CD4-positive, alpha-beta T cell treated with Interleukin-15 for 4 hours (primary cell): ENCODE results near the gene RXRA.

ENCODE experiments used
- DNase-seq: peaks from one replicate; pipeline ENCODE4 v3.0.0-alpha.2; 2020; ENCODE audit warnings: low spot score

RXRA gene

GRCh38 chr9:134434894-134435506 lies 108.7 kb downstream of the RXRA start:
- DNase-seq = no peak

DNA sequence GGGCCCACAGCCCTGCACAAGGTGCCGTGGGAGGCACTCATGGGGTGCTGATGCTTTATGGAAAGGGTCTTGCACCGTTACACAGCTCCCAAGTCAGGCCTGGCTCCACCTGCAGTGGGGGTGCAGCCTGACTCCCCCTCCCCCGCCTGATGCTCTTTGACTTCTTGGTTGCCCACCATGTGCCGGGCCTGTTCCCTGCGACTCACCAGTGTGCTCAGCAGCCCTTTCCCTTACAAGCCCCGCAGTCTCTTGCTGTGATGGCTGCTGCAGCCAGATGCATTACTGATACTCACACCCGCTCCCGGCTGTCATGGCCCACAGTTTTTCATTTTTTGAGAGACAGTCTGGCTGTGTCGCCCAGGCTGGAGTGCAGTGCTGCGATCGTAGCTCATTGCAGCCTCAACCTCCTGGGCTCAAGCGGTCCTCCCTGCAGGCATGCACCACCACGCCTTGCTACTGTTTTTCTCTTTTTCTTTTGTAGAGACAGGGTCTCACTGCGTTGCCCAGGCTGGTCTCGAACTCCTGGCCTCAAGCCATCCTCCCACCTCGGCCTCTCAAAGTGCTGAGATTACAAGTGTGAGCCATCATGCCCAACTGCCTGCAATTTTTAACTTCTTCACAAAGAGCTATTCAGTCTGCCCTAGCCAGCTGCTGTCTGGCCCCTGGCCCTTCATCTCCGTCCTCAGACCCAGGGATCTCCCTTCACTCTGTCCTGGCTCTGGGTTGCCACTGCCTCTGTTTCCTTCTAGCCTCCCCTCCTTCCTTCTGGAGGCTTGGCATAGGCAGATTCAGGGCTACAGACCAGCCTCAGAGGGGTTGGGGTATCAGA lies 109.5 kb downstream of the RXRA start:
- no peak for DNase-seq

DNA sequence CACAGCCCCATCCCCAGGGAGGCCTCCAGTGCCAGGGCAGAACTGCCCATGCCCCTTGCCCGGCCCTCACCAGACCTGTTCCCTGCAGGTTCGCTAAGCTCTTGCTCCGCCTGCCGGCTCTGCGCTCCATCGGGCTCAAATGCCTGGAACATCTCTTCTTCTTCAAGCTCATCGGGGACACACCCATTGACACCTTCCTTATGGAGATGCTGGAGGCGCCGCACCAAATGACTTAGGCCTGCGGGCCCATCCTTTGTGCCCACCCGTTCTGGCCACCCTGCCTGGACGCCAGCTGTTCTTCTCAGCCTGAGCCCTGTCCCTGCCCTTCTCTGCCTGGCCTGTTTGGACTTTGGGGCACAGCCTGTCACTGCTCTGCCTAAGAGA lies 110.1 kb downstream of the RXRA start:
- DNase-seq = no peak

- DNase-seq = no peak
Measured at GRCh38 chr9:134436911-134437310, 110.7 kb downstream of the RXRA start.

DNA sequence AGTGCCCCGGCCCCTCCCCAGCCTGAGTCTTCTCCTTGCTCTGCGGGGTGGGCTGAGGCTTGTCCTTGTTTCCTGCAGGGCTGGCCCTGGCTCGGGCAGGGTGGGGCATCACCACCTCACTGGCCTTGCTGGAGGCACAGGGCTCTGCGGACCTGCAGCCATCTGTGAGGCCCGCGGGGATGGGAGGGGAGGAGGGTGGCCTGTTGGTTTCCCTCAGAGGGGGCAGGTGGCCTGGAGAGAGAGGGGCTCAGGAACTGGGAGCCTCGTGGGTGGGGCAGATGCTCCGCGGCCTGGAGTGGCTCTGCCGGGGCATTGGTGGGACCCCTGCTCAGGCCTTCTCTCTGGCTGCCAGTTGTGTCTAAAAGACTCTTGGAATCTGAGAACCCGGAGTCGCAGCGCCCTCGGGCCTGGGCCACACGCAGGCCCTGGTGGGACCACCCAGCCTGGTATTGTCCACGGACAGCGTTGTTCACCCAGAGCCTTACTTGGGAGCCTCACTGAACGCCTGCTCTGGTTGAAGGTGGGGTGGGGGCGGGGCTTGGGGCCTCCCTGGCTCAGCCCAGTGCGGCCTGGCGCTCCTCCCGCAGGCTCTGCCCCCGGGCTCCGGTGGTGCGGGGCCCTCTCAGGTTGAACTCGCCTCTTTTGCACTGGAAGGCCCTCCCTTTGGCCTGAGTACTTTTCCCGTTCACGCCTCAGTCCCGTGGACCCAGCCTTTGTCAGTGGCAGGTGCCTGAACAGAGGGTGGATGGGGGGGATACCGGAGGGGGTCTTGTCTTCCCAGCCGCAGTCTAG lies 111.3 kb downstream of the RXRA start:
- DNase-seq = no peak

DNA sequence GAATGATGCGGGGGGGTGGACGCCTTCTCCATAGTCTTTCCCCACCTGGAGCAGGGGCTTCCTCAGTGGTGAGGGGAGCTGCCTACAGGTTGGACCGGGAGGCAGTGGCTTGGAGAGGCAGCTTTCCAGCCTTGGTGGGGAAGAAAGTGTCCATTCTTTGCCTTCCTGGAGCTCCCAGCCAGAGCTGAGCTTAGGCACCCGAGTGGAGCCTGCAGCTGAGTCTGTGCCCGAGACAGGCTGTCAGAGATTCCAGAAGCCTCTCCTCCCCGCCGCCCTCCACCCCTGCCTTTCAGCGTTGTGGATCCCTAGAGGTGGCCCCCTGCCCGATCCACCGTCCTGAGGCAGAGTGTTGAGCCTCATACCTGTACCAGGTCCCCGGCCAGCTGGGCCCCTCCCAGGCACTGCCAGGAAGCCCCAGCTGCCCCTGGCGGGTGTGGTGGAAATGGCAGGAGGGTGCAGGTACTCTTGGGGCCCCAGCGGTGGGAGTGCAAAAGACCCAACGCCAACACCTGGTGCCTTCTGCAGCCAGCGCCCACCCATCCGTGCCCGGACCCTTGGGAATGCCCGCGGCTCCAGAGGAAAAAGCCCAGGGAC lies 112.0 kb downstream of the RXRA start:
- DNase-seq = no peak

DNA sequence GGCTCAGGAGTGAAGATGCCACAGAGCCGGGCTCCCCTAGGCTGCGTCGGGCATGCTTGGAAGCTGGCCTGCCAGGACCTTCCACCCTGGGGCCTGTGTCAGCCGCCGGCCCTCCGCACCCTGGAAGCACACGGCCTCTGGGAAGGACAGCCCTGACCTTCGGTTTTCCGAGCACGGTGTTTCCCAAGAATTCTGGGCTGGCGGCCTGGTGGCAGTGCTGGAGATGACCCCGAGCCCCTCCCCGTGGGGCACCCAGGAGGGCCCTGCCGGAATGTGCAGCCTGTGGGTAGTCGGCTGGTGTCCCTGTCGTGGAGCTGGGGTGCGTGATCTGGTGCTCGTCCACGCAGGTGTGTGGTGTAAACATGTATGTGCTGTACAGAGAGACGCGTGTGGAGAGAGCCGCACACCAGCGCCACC lies 113.1 kb downstream of the RXRA start:
- no peak for DNase-seq

DNA sequence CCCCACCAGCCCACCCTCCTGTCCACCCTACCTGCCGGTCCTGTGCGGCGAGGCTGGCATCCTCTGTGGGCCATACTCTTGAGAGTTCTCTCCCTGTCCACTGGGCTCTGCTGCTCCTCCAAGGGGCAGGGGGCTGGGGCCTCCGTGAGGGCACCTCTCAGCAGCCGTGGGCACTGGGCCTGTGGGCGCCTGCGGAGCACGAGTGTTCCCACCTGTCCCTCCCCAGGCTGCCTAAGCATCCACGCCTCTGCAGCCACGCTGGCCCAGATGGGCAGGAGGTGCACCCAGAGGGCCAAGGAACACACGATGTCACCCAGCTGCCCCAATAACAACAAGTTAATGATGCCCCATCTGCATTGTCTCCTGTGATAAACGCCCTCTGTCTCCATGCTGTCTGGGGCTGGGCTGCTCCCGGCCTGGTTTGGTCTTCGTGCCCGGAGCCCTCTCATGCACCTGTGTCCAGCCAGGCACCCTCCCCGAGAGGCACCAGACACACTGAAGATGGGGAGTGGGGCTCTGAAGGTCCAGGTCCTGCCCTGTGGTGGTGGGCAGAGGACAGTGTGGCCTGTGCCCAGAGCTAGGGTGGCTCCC lies 114.5 kb downstream of the RXRA start:
- no peak for DNase-seq

DNA sequence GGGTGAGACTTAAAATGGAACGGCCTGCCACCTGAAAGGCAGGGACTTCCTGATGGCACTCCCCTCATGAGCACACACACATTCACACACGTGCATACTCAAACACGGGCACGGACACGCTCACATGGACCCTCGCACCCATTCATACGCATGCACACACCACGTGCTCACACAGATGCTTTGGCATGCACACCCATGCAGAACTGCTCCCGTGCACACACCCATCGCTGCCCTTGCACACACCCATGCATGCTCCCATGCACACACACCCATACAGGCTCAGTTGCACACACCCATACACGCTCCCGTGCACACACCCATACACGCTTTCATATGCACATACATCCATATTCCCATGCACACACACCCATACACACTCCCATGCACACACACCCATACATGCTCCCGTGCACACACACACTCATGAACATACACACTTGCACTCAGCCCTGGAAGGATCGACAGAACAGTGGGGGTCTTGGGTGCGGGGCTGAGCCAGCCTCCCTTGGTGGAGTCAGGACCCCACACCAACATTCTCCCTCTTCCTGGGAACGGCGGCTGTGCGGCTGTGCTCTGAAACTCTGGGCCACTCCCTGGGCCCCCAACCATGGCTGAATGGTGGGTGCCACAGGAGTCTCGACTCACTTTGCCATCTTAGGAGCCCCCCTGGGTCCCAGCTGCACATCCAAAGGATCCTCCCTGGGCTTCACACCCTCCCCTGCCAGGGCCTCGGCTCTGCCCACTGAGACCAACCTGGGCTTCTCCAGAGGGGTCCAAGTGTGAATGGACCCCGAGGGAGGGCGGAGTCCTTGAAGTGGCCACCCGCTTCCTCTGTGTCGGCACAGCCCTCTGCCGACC lies 115.2 kb downstream of the RXRA start:
- no peak for DNase-seq

- no peak for DNase-seq
Measured at GRCh38 chr9:134442085-134442474, 115.8 kb downstream of the RXRA start.

DNA sequence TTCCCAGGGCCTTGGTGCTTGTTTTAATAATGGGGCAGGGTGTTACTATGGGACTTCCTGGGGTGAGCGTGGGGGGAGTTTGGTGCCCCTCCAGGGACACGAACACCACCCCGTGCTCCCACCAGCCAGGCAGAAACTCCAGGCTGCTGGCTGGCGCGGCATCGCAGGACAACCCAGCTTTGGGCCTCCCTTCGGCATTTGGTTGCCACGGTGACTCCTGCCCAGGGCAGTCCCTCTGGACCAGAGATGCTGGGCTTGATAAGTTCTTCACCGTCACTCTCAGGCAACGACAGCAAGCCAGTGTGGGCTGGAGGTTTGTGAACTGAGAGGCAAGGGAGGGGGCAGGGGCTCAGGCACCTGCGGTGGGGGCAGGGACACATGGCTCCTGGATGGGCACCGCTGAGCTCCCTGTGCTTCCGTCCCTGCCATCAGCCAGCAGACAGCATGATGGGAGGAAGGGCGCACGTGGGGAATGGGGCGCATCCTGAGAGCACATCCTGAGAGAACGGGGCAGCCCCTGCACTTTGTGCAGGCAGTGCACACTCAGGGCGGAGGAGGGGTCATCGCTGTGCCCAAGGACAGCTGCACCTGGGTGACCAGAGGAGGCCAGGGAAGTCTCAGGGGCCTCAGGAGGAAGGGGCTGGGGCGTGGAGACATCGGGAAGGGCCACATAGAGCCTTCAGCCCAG lies 116.4 kb downstream of the RXRA start:
- no peak for DNase-seq

DNA sequence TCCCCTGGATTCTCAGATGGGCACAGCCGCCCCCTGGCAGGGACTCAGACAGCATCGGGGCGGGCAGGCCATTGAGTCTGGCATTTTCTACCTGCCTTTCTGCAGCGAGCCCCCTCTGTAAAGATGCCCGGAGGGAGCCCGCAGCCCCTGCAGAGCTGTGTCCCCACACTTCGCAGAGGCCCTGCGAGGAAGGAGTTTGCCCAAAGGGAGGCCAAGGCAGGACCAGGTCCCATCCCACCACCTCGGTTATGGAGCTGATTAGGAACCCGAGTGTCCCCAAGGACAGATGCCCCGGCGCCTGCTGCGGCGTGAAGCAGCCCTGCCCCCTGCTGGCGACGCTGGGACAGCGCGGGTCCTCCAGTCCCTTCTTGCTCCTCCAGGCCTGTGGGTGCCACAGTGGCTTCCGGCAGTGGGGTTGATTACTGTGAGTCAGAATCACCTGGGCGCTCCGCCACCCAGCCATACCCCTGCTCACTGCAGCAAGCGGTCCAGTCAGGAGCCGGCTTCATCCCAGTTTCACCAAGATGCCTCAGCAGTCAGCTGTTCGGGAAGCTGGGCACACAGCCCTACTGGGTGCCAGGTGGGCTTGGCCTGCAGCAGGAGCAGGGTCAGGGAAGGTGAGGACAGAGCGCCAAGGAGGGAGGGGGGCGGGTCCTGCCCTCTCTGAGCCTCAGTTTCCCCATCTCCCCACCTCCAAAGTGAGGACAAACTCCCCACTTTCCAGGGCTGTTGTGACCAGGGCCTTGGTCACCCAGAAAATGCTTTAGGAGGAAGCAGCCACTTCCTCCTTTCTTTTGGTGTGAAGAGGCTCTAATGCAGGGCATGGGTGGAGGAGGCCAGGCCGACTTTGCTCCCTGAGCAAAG lies 117.2 kb downstream of the RXRA start:
- peak; percentile 92 for DNase-seq

DNA sequence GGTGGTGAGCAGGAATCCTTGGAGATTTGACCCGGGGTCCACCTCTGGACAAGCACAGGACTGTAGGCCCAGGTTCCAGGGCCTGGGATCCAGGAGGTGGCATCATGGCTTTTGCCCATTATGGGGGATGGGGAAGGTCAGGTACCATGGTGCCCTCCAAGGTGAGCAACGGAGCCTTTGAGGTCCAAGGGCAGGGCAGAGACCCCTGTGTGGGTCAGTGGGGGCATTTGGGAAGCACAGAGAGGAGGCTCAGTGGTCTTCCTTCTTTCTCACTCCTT lies 117.7 kb downstream of the RXRA start:
- DNase-seq = no peak

DNA sequence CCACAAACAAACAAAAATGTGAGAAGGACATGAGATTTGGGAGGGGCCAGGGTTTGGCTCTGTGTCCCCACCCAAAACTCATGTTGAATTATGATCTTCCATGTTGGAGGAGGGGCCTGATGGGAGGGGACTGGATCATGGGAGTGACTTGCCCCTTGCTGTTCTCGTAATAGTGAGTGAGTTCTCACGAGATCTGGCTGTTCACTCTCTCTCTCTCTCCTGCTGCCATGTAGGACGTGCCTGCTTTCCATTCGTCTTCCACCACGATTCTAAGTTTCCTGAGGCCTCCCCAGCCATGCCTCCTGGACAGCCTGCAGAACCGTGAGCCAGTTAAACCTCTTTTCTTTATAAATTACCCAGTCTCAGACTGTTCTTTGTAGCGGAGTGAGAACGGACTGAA lies 118.7 kb downstream of the RXRA start:
- DNase-seq = no peak

DNA sequence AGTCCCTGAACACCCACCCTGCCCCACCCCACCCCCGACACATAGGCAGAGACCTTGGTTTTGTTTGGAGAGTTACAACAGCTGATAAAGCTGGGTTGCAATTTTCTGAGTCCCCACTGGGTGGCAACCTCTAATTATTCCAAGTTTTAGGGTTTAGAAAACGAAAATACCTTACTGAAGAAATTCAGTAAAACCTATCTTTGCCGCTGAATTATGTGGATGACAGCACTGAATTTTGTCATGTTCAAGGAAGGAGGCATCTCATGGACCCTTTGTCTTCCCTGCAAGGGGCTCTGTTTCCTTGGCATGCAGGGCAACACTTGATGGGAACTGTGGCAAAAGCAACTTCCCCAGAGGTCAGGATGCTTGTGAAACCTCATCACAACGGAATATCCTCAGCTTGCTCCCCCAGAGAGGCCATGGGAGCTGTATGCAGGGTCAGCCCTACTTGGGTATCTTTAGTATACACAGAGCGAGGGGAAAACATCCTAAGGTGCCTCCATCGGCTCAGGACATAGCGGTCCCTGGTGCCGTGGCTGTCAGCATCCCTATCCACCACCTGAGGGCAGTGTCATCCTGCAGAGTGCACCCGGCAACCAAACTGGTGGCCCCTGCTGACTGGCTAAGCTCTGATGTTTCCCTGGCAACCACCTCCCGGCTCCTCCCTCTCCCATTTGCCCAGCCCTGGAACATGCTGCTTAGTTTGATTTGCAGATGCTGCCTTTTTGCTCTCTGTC lies 123.1 kb downstream of the RXRA start:
- peak; percentile 82 for DNase-seq

DNA sequence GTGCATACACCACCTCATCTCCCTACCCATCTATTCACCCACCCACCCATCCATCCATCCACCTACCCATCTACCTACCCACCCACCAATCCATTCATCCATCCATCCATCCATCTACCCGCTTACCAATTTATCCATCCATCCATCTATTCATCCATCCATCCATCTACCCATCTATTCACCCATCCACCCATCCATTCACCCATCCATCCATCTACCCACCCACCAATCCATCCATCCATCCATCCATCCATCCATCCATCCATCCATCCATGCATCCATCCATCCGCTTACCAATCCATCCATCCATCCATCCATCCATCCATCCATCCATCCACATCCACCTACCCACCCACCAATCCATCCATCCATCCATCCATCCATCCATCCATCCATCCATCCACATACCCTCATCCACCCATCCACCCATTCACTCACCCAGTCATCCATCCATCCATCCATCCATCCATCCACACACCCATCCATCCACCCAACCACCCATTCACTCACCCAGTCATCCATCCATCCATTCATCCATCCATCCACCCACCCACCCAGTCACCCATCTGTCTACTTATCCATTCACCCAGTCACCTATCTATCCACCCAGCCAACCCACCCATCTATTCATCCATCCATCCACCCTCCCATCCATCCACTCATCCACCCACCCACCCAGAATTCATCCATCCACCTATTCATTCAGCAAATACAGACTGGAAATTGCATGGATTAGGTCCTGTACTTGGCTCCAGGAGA lies 125.6 kb downstream of the RXRA start:
- DNase-seq = no peak

GRCh38 chr9:134452728-134453127 lies 126.5 kb downstream of the RXRA start:
- DNase-seq = no peak

DNA sequence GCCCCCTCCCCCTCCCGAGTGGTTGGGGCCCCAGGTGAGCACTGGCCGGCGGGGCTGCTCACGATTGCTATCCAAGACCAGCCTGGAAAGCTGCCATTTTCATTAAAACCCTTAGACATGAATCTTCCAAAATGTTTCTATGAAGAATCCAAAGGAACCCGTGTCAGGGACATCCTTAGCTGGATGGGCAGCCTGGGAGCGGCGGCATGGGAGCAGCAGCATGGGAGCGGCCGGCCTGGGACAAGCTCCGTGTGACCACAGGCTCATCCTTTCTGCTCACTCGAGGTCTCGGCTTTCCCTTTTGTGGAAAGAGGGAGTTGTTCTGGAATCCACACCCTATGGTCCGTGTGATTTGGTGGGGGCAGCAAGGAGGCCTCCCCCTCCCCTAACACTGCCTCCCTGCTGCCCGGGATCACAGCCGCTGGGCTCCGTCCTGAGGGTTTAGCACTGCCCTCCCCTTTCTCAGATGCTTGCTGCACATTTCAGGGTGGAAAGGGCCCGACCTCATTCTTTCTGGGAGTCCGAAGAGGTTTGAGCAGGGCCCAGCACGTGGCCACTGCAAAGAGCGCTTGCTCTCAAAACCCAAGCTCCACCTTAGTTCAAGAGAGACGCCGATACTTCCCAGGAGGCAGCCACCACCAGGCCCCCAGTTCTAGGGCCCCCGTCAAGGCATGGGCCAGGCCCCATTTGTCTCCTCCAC lies 127.7 kb downstream of the RXRA start:
- no peak for DNase-seq
